Transverse colon (tissue), 4 donors: Measurements from ENCODE around the gene FAHD2A. TPM values are rescaled to one million over a fixed set of nuclear protein-coding genes. Genes with fewer than 3 reads are reported as not detected.

Source experiments
- DNase-seq: peaks from one replicate; pipeline ENCODE4 v3.0.0-alpha.2; 2019
- H3K27ac ChIP-seq, 4 donors: fragments of 200-600 bp; sonication (generic); 2 replicates each; pipeline ENCODE4 v1.5.1; 2016 to 2018; ENCODE audit warnings: inconsistent platforms in 4 of 4
- H3K27me3 ChIP-seq: fragments of 200-600 bp; sonication (generic); 2 replicates; pipeline ENCODE4 v1.5.1; 2017; ENCODE audit warnings: inconsistent platforms
- H3K36me3 ChIP-seq, 4 donors: fragments of 200-600 bp; sonication (generic); 2 replicates each; pipeline ENCODE4 v1.5.1; 2017 to 2019; ENCODE audit warnings: inconsistent platforms in 4 of 4
- H3K4me1 ChIP-seq, 4 donors: fragments of 200-600 bp; sonication (generic); 2 replicates each; pipeline ENCODE4 v1.5.1; 2017 to 2020; ENCODE audit warnings: inconsistent platforms in 4 of 4
- H3K4me3 ChIP-seq, 4 donors: fragments of 200-600 bp; sonication (generic); 1 replicate in 1 of 4; 2 replicates in 3 of 4; pipeline versions ENCODE4 v1.5.1 to v1.6.1; 2017 to 2019; ENCODE audit warnings: inconsistent platforms in 4 of 4
- H3K9me3 ChIP-seq, 2 donors: fragments of 200-600 bp; sonication (generic); 2 replicates each; pipeline ENCODE4 v1.5.1; 2017 to 2019; ENCODE audit warnings: inconsistent platforms in 2 of 2
- EP300 ChIP-seq: sonication (generic); formaldehyde crosslinking; IDR thresholded peaks from one replicate; pipeline ENCODE4 v1.6.1; 2017; ENCODE audit warnings: antibody characterized with exemption, low read depth
- POLR2A ChIP-seq: fragments of 450-650 bp; IDR thresholded peaks from one replicate; pipeline ENCODE4 v1.6.1; 2016; ENCODE audit warnings: antibody characterized with exemption, mild to moderate bottlenecking, moderate library complexity
- POLR2AphosphoS5 ChIP-seq, 3 donors: sonication (generic); formaldehyde crosslinking; IDR thresholded peaks; one replicate each; pipeline ENCODE4 v1.6.1; 2016; ENCODE audit warnings: antibody characterized with exemption in 3 of 3
- WGBS, 2 donors: methylation state at CpG; one replicate each; pipeline ENCODE4 v1.1.5; 2018; ENCODE audit warnings: low coverage in 1 of 2; 5-methylcytosine and 5-hydroxymethylcytosine counted together
- in situ Hi-C, 4 donors: fragments of 200-750 bp; cut with MboI; loops; one replicate each; pipeline versions ENCODE4 v1.15.0 to v1.15.1; 2017; ENCODE audit warnings: low sequenced_read_pairs in 3 of 4, low pct_ligation_motif_present in 1 of 4, low pct_unique_long_range_greater_than_20kb in 1 of 4
- intact Hi-C: fragments of 100-400 bp; cut with DNase I; formaldehyde crosslinking; loops from one replicate; pipeline ENCODE4 v1.15.1; 2023; ENCODE audit warnings: low total_unique reads
- total RNA-seq, 4 donors: library from RNA; depleted of rRNA; stranded (reverse); fragments of >200 nt; gene quantifications; one replicate each; pipeline ENCODE4 v1.1.0, GENCODE V29; 2016
- TF ChIP-seq, protein P1 (sequence below), 5 experiments: fragments of 200-600 bp in 3 of 5; fragments of 450-650 bp in 2 of 5; sonication (generic) in 3 of 5; IDR thresholded peaks; 1 replicate in 2 of 5; 2 replicates in 3 of 5; pipeline ENCODE4 v1.5.1; 2016 to 2017; ENCODE audit warnings: antibody characterized with exemption in 5 of 5, inconsistent platforms in 3 of 5, mild to moderate bottlenecking in 2 of 5, moderate library complexity in 1 of 5

The FAHD2A gene, protein sequence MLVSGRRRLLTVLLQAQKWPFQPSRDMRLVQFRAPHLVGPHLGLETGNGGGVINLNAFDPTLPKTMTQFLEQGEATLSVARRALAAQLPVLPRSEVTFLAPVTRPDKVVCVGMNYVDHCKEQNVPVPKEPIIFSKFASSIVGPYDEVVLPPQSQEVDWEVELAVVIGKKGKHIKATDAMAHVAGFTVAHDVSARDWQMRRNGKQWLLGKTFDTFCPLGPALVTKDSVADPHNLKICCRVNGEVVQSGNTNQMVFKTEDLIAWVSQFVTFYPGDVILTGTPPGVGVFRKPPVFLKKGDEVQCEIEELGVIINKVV
- total RNA-seq, result 100 to 1,000 TPM in 1 of 4 donors, 10 to 100 TPM in 3; 29.9 to 134 (median 42.7) TPM

DNA sequence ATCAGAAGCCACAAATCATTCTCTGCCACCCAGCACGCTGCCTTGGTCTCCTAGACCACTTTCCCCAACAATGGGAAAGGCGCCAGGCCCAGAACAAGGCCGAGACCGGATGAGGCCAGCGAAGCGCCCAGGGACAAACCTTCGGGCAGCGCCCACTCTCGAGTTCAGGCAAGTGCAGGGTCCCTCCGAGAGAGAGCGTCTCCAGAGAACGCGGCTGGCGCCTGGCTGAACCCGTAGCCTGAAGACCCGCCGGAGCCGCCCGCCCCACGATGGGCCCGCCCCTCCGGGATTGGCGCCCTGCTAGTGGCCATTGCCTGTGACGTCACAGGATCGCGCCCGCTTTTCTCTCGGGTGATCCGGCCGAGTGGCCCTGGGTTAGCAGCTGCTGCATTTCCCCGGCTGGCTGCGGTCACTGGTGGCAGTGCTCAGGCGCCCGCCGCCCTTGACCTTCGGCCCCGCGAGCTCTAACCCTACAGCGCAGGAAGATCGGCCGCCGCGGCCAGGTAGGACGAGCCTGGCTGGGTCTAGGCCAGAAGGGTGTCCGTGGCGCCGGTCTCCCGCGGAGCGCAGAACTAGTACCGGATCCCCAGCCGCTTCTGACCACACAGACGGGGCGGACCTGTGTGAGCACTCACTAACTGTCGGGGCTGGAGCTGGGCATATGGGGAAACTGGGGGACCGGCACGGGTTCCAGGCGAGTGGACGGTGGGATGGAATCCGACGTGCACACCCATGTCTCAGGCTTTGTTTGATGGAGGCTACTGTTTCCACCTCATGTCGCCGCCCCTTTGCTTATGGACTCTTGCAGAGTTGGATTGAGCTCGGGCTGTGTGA is at the start of gene FAHD2A:
TSS of gene FAHD2A (plus strand) at position 339 of the 834 bp plus-strand sequence. CDS start 2,851 bp downstream, outside the sequence.
- WGBS, 2 donors, result 2% methylated on average over 30 of the region's 64 CpGs; no CpG with 5 or more reads in 1 of the 2 donors
- DNase-seq, result peak; percentile 98
- peak; percentile 84 to 94 (median 93) for TF ChIP-seq POLR2AphosphoS5 (IDR thresholded peaks at IDR 0.05)
- TF ChIP-seq, protein P1, sequence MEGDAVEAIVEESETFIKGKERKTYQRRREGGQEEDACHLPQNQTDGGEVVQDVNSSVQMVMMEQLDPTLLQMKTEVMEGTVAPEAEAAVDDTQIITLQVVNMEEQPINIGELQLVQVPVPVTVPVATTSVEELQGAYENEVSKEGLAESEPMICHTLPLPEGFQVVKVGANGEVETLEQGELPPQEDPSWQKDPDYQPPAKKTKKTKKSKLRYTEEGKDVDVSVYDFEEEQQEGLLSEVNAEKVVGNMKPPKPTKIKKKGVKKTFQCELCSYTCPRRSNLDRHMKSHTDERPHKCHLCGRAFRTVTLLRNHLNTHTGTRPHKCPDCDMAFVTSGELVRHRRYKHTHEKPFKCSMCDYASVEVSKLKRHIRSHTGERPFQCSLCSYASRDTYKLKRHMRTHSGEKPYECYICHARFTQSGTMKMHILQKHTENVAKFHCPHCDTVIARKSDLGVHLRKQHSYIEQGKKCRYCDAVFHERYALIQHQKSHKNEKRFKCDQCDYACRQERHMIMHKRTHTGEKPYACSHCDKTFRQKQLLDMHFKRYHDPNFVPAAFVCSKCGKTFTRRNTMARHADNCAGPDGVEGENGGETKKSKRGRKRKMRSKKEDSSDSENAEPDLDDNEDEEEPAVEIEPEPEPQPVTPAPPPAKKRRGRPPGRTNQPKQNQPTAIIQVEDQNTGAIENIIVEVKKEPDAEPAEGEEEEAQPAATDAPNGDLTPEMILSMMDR (IDR thresholded peaks at IDR 0.05), result no peak
- TF ChIP-seq EP300, result no peak
- TF ChIP-seq POLR2A, result peak; percentile 89
- Histone ChIP-seq H3K9me3 (no peaks in the 10 kb centered on the region), H3K4me1 (peaks cover 7 to 20% (median 13%) of the 10 kb centered on the region in 4 donors), H3K36me3 (peaks cover 0 to 6% (median 0%) of the 10 kb centered on the region in 4 donors), H3K27me3 (no peaks in the 10 kb centered on the region), H3K27ac (peak within 1 kb of the TSS; percentile 78 to 91 (median 90)), H3K4me3 (peak within 1 kb of the TSS; percentile 60 to 84 (median 75))
- intact Hi-C loops, result no loop called here
- in situ Hi-C loops, result no loop called here

DNA sequence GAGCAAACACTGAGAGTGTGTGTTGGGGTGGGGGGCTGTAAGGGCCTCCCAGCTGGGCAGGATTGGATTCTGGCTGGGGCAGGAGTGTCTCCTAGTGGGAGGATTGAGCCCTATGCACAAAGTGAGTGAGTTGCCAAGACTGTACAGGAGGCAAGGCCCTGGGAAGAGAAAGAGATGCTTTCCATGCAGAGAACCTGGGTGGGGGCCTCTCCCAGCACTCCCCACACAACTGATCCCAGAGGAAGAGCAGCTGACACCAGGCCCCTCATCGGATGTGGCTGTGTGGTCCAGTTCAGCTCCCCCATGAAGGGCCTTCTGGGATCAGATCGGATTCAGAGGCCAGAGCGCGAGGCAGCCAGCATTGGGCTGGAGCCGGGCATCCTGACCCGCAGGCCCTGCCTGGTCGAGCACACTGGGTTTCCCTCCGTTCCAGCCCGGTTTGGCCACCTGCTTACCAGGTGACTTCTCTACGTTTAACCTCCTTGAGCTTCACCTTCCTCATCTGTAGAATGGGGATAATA is 49.4 kb upstream of the FAHD2A start:
- no peak for DNase-seq
- H3K4me3 ChIP-seq, result no peak overlapping the region
- in situ Hi-C loops (no loop called here), intact Hi-C loops (no loop called here)
- no peaks in the 10 kb centered on the region for H3K4me1 ChIP-seq
- no peaks in the 10 kb centered on the region for H3K36me3 ChIP-seq
- 94% methylated on average over 10 of the region's 10 CpGs; no CpG with 5 or more reads in 1 of the 2 donors for WGBS, 2 donors
- TF ChIP-seq POLR2A, result no peak
- no peak for TF ChIP-seq EP300
- no peak for TF ChIP-seq POLR2AphosphoS5 (IDR thresholded peaks at IDR 0.05)
- TF ChIP-seq, protein P1 (IDR thresholded peaks at IDR 0.05), result no peak
- H3K27me3 ChIP-seq, result peaks cover under 1% of the 10 kb centered on the region
- no peak overlapping the region for H3K27ac ChIP-seq
- H3K9me3 ChIP-seq, result no peaks in the 10 kb centered on the region

DNA sequence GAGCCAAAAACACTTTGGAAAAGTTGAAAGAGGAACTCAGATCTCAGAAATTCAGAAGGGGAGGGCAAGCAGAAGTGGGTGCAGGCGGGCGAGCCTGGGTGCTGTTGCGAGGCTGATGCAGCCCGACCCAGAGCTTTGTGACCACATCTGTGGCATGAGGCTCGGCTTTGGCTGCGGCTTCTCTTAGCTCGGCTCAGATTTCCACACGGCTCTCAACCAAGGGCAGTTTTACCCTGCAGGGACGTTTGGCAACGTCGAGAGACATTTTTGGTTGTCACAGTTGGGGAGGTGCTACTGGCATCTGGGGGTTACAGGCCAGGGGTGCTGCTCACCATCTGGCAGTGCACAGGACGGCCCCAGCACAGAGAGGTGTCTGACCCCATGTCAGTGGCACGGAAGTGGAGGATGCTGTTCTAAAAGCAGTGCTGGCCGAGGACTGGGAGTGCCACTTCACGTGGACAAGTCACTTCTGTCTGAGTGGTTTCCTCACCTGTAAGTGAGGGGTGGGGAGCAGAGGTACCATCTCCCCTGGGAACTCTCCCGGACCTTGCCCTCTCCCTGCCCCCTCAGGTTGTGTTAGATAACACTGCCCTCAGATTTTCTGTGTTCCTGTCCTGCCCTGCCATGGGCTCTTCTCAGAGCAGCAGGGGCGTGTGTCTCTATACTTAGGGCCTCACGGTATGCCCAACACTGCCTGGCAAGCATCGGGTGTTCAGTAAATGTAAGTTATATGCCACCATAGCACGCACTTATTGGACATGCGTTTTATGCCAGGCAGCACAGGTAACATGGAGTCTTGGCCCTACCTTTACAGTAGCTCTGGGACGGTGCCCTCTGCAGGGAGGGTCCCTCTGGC is 48.7 kb upstream of the FAHD2A start:
- WGBS, 2 donors, result 68 to 76% methylated on average over 7 to 22 of the region's 22 CpGs
- Histone ChIP-seq H3K36me3 (no peaks in the 10 kb centered on the region), H3K9me3 (no peaks in the 10 kb centered on the region), H3K4me1 (no peaks in the 10 kb centered on the region), H3K27me3 (no peaks in the 10 kb centered on the region), H3K27ac (no peak overlapping the region), H3K4me3 (no peak overlapping the region)
- DNase-seq, result no peak
- TF ChIP-seq EP300 (no peak), POLR2A (no peak), POLR2AphosphoS5 (IDR thresholded peaks at IDR 0.05) (no peak)
- TF ChIP-seq, protein P1 (IDR thresholded peaks at IDR 0.05), result no peak
- intact Hi-C loops, result no loop called here
- in situ Hi-C loops, result no loop called here
